Measurements from ENCODE around the gene RXRA. TPM values are rescaled to one million over a fixed set of nuclear protein-coding genes. Genes with fewer than 3 reads are reported as not detected.
"Not testable (repeated sequence)": the region's sequence is repeated elsewhere in the genome, so short reads cannot be mapped to it uniquely, and the experiment has no call there.

RXRA gene
- total RNA-seq, 4 donors from 2014 or later, result 27.3 to 70.5 (median 58.6) TPM

DNA sequence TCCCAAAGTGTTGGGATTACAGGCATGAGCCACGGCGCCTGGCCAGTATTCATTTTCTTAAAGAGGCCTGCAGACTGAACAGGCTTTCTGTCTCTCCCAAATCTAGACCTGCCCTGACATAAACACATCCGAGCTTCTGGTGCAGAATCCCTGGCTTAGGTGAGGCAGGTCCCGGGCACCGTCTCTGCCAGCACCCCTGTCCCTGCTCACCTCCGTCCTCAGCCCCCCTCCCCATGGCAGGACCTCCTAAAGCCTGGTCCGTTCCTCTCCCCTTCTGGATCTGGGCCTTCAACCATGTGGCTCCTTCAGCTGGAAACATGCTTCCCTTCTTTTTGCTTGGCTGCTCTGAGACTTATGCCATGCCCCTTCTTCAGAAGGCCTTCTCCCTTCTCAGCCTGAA is 22.7 kb upstream of the RXRA start:
- no peaks in the 10 kb centered on the region for H3K27me3 ChIP-seq
- no peaks in the 10 kb centered on the region for H3K4me1 ChIP-seq
- H3K27ac ChIP-seq, result no peak overlapping the region
- intact Hi-C loops (cut with DNase I; ENCODE audit: low total_unique reads), result no loop called here
- no peak for DNase-seq
- H3K4me3 ChIP-seq, result no peak overlapping the region
- in situ Hi-C loops (cut with MboI; ENCODE audit: low pct_ligation_motif_present in 1 of 4, low pct_unique_long_range_greater_than_20kb in 1 of 4, low sequenced_read_pairs in 3 of 4), result loop anchor here in 2 of 4 donors (25.0 kb wide), 1 partner anchor 116 kb away; no protein-coding TSS in a partner anchor
- TF ChIP-seq POLR2A (IDR thresholded peaks at IDR 0.05) (no peak), CTCF (IDR thresholded peaks at IDR 0.05) (no peak), POLR2AphosphoS5 (IDR thresholded peaks at IDR 0.05) (no peak), EP300 (IDR thresholded peaks at IDR 0.05; ENCODE audit: low read depth) (no peak)
- 83 to 84% methylated on average over 5 to 7 of the region's 7 CpGs for WGBS, 2 donors (ENCODE audit: low coverage in 1 of 2)
- H3K36me3 ChIP-seq, result no peaks in the 10 kb centered on the region
- H3K9me3 ChIP-seq, result no peaks in the 10 kb centered on the region

- Histone ChIP-seq H3K4me1 (no peaks in the 10 kb centered on the region), H3K9me3 (no peaks in the 10 kb centered on the region), H3K27me3 (no peaks in the 10 kb centered on the region), H3K36me3 (no peaks in the 10 kb centered on the region), H3K27ac (no peak overlapping the region), H3K4me3 (no peak overlapping the region)
- in situ Hi-C loops (cut with MboI; ENCODE audit: low pct_ligation_motif_present in 1 of 4, low pct_unique_long_range_greater_than_20kb in 1 of 4, low sequenced_read_pairs in 3 of 4), result loop anchor here in 2 of 4 donors (25.0 kb wide), 1 partner anchor 117 kb away; no protein-coding TSS in a partner anchor
- no peak for TF ChIP-seq POLR2AphosphoS5 (IDR thresholded peaks at IDR 0.05)
- no peak for TF ChIP-seq POLR2A (IDR thresholded peaks at IDR 0.05)
- no peak for TF ChIP-seq CTCF (IDR thresholded peaks at IDR 0.05)
- TF ChIP-seq EP300 (IDR thresholded peaks at IDR 0.05; ENCODE audit: low read depth), result no peak
- DNase-seq, result no peak
- 74 to 92% methylated on average over 5 to 16 of the region's 16 CpGs for WGBS, 2 donors (ENCODE audit: low coverage in 1 of 2)
- intact Hi-C loops (cut with DNase I; ENCODE audit: low total_unique reads), result no loop called here
These were observed 22.0 kb upstream of the RXRA start for GRCh38 chr9:134304261-134304660.

GRCh38 chr9:134304690-134305089 is 21.6 kb upstream of the RXRA start:
- Histone ChIP-seq H3K36me3 (no peaks in the 10 kb centered on the region), H3K9me3 (no peaks in the 10 kb centered on the region), H3K4me3 (no peak overlapping the region), H3K27ac (no peak overlapping the region), H3K4me1 (no peaks in the 10 kb centered on the region), H3K27me3 (no peaks in the 10 kb centered on the region)
- no peak for DNase-seq
- WGBS, 2 donors (ENCODE audit: low coverage in 1 of 2), result 77 to 80% methylated on average over 3 to 11 of the region's 11 CpGs
- intact Hi-C loops (cut with DNase I; ENCODE audit: low total_unique reads), result no loop called here
- in situ Hi-C loops (cut with MboI; ENCODE audit: low pct_ligation_motif_present in 1 of 4, low pct_unique_long_range_greater_than_20kb in 1 of 4, low sequenced_read_pairs in 3 of 4), result loop anchor here in 2 of 4 donors (25.0 kb wide), 1 partner anchor 117 kb away; no protein-coding TSS in a partner anchor
- TF ChIP-seq EP300 (IDR thresholded peaks at IDR 0.05; ENCODE audit: low read depth), result no peak
- no peak for TF ChIP-seq POLR2A (IDR thresholded peaks at IDR 0.05)
- TF ChIP-seq POLR2AphosphoS5 (IDR thresholded peaks at IDR 0.05), result no peak
- TF ChIP-seq CTCF (IDR thresholded peaks at IDR 0.05), result no peak

DNA sequence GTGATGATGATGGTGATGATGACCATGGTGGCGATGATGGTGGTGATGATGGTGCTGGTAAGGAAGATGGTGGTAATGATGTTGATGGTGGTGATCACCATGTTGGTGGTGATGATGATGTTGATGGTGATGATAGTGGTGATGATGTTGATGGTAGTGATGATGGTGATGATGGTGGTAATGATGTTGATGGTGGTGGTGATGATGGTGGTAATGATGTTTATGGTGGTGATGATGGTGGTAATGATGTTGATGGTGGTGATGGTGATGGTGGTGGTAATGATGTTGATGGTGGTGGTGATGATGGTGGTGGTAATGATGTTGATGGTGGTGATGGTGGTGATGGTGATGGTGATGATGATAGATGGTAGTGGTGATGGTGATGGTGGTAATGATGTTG is 20.7 kb upstream of the RXRA start:
- intact Hi-C loops (cut with DNase I; ENCODE audit: low total_unique reads), result no loop called here
- Histone ChIP-seq H3K27me3 (no peaks in the 10 kb centered on the region), H3K27ac (no peak overlapping the region), H3K36me3 (no peaks in the 10 kb centered on the region), H3K4me1 (no peaks in the 10 kb centered on the region), H3K9me3 (no peaks in the 10 kb centered on the region), H3K4me3 (no peak overlapping the region)
- no peak for DNase-seq
- WGBS, 2 donors (ENCODE audit: low coverage in 1 of 2), result 97% methylated on average over 1 of the region's 1 CpG; no CpG with 5 or more reads in 1 of the 2 donors
- no peak for TF ChIP-seq POLR2AphosphoS5 (IDR thresholded peaks at IDR 0.05)
- no peak for TF ChIP-seq EP300 (IDR thresholded peaks at IDR 0.05; ENCODE audit: low read depth)
- no peak for TF ChIP-seq CTCF (IDR thresholded peaks at IDR 0.05)
- no peak for TF ChIP-seq POLR2A (IDR thresholded peaks at IDR 0.05)
- in situ Hi-C loops (cut with MboI; ENCODE audit: low pct_ligation_motif_present in 1 of 4, low pct_unique_long_range_greater_than_20kb in 1 of 4, low sequenced_read_pairs in 3 of 4), result loop anchor here in 2 of 4 donors (25.0 kb wide), 1 partner anchor 118 kb away; no protein-coding TSS in a partner anchor

DNA sequence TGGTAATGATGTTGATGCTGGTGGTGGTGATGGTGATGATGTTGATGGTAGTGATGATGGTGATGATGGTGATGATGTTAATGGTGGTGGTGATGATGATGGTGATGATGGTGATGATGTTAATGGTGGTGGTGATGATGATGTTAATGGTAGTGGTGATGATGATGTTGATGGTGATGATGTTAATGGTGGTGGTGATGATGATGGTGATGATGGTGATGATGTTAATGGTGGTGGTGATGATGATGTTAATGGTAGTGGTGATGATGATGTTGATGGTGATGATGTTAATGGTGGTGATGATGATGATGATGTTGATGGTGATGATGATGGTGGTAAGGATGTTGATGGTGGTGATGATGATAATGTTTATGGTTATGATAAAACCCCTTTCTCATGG is 20.2 kb upstream of the RXRA start:
- in situ Hi-C loops (cut with MboI; ENCODE audit: low pct_ligation_motif_present in 1 of 4, low pct_unique_long_range_greater_than_20kb in 1 of 4, low sequenced_read_pairs in 3 of 4), result loop anchor here in 2 of 4 donors (25.0 kb wide), 1 partner anchor 119 kb away; no protein-coding TSS in a partner anchor
- H3K4me1 ChIP-seq; H3K4me3 ChIP-seq; H3K36me3 ChIP-seq; H3K27ac ChIP-seq; intact Hi-C loops (cut with DNase I; ENCODE audit: low total_unique reads); H3K9me3 ChIP-seq; H3K27me3 ChIP-seq; DNase-seq: not testable (repeated sequence)

All from transverse colon (tissue), 4 donors.